Vagina (tissue), 2 donors: ENCODE measurements around the gene SCN8A.

Experiments
- CTCF ChIP-seq, 3 experiments: fragments of 450-650 bp in 2 of 3; fragments of 200-600 bp in 1 of 3; sonication (generic) in 1 of 3; IDR thresholded peaks; one replicate each; pipeline ENCODE4 v1.5.1; 2017 to 2019; ENCODE audit warnings: antibody characterized with exemption in 3 of 3, mild to moderate bottlenecking in 2 of 3, moderate library complexity in 2 of 3
- POLR2A ChIP-seq, 2 donors: fragments of 450-650 bp; IDR thresholded peaks; one replicate each; pipeline ENCODE4 v1.6.1; 2017; ENCODE audit warnings: antibody characterized with exemption in 2 of 2, mild to moderate bottlenecking in 2 of 2, moderate library complexity in 2 of 2
- POLR2AphosphoS5 ChIP-seq, 2 donors: sonication (generic); formaldehyde crosslinking; IDR thresholded peaks; one replicate each; pipeline ENCODE4 v1.9.0; 2017; ENCODE audit warnings: antibody characterized with exemption in 2 of 2, mild to moderate bottlenecking in 2 of 2, low read depth in 1 of 2; ENCODE audit not compliant: insufficient read depth in 1 of 2

- no peak for TF ChIP-seq CTCF (IDR thresholded peaks at IDR 0.05)
- TF ChIP-seq POLR2A (IDR thresholded peaks at IDR 0.05) = no peak
- no peak for TF ChIP-seq POLR2AphosphoS5 (IDR thresholded peaks at IDR 0.05; ENCODE audit: insufficient read depth in 1 of 2, low read depth in 1 of 2)
These were observed 157.2 kb downstream of the SCN8A start for GRCh38 chr12:51748235-51748634.
